MCF 10A (cell line): ENCODE results near the gene SLC30A2. TPM values are rescaled to one million over a fixed set of nuclear protein-coding genes. Genes with fewer than 3 reads are reported as not detected.

Source experiments
- BruUV-seq: library from RNA; stranded (reverse); fragments of 400-500 nt; replicated peaks from 2 replicates; lab custom pipeline; 2021; lab: Mats Ljungman, UMichigan
- CTCF ChIA-PET: fragments of 300-600 bp; sonication (Branson Sonifier 250); formaldehyde crosslinking; extraction: SDS; loops from one replicate; lab custom pipeline; 2021; ENCODE audit warnings: antibody characterized with exemption, inconsistent platforms; lab: Yijun Ruan, JAX
- POLR2A ChIA-PET: fragments of 300-600, 350-650 bp; sonication (Branson Sonifier 250); formaldehyde crosslinking; extraction: SDS; loops from one replicate; lab custom pipeline; 2020; ENCODE audit warnings: antibody characterized with exemption, inconsistent platforms; lab: Yijun Ruan, JAX
- DNase-seq: peaks from one replicate; pipeline ENCODE4 v3.0.0-alpha.2; 2018; ENCODE audit not compliant: unreplicated experiment
- H3K27ac Mint-ChIP-seq: one replicate; pipeline ENCODE4 v1.8.0; 2022; ENCODE audit warnings: mild to moderate bottlenecking, low read depth, mixed read lengths; ENCODE audit not compliant: unreplicated experiment
- H3K27me3 Mint-ChIP-seq: one replicate; pipeline ENCODE4 v1.8.0; 2022; ENCODE audit warnings: mixed read lengths; ENCODE audit not compliant: insufficient read depth, unreplicated experiment
- H3K36me3 Mint-ChIP-seq: one replicate; pipeline ENCODE4 v1.8.0; 2022; ENCODE audit warnings: mild to moderate bottlenecking, moderate library complexity, mixed read lengths; ENCODE audit not compliant: insufficient read depth, unreplicated experiment
- H3K4me1 Mint-ChIP-seq: one replicate; pipeline ENCODE4 v1.8.0; 2022; ENCODE audit warnings: mixed read lengths; ENCODE audit not compliant: insufficient read depth, unreplicated experiment
- H3K4me3 Mint-ChIP-seq: one replicate; pipeline ENCODE4 v1.8.0; 2022; ENCODE audit warnings: mild to moderate bottlenecking, moderate library complexity, mixed read lengths; ENCODE audit not compliant: unreplicated experiment
- H3K9me3 Mint-ChIP-seq: one replicate; pipeline ENCODE4 v1.8.0; 2022; ENCODE audit warnings: mixed read lengths; ENCODE audit not compliant: unreplicated experiment
- intact Hi-C: fragments of 100-400 bp; cut with micrococcal nuclease; formaldehyde crosslinking; loops from 2 replicates; pipeline ENCODE4 v1.14.1; 2022
- total RNA-seq: library from RNA; stranded (reverse); gene quantifications from 2 replicates; pipeline ENCODE4 v1.2.3, GENCODE V29; 2022
- TF ChIP-seq, protein P1 (sequence below): fragments of 200-600 bp; IDR thresholded peaks from one replicate; pipeline ENCODE4 v1.8.0; 2022; ENCODE audit warnings: antibody characterized with exemption, mild to moderate bottlenecking; ENCODE audit not compliant: unreplicated experiment

The SLC30A2 gene
- total RNA-seq, 1 experiment from 2014 or later, result not detected

DNA sequence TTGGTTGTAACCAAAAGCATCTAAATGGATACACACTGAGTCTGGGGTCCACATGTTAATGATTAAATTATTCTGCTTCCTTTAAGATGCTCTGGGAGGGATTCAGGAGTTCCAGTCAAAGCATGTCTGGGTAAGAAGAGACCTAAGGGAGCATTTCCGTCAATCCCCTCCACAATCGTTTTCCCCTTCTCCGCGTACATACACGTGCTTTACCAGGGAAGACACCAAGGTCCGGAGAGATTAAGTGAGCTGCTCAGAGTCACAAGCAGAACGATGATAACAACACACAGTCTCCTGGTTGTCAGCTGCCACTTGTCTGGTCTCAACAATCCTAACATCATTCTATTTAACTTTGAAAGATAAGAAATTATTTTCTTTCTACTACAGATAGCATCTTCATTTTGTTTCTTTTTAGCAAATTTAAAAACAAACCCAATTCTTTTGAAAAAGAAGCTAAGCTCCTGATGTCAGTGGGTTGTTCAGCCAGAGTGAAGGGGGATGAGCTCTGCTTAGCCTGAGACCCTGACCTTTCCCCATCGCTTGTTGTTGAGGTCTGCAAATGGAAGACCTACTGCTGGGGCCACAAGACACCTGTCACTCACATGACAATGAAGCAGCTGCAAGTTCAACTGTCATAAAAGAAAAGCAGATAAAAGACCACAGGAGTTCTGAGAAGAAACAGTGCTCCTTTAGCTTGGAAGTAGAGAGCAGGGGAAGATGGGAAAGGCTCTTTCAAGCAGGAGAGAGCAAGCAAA, 52.5 kb downstream of the SLC30A2 start:
- POLR2A ChIA-PET, result interaction anchor here (1.8 kb wide), 1 partner anchor 13 kb away, joined by 4 read pairs; no protein-coding TSS in a partner anchor
- TF ChIP-seq, protein P1, sequence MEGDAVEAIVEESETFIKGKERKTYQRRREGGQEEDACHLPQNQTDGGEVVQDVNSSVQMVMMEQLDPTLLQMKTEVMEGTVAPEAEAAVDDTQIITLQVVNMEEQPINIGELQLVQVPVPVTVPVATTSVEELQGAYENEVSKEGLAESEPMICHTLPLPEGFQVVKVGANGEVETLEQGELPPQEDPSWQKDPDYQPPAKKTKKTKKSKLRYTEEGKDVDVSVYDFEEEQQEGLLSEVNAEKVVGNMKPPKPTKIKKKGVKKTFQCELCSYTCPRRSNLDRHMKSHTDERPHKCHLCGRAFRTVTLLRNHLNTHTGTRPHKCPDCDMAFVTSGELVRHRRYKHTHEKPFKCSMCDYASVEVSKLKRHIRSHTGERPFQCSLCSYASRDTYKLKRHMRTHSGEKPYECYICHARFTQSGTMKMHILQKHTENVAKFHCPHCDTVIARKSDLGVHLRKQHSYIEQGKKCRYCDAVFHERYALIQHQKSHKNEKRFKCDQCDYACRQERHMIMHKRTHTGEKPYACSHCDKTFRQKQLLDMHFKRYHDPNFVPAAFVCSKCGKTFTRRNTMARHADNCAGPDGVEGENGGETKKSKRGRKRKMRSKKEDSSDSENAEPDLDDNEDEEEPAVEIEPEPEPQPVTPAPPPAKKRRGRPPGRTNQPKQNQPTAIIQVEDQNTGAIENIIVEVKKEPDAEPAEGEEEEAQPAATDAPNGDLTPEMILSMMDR, result no peak
- Mint-ChIP-seq H3K4me1 (peaks cover 7% of the 10 kb centered on the region), H3K9me3 (no peaks in the 10 kb centered on the region), H3K4me3 (no peak overlapping the region), H3K36me3 (peaks cover 20% of the 10 kb centered on the region), H3K27ac (no peak overlapping the region), H3K27me3 (no peaks in the 10 kb centered on the region)
- CTCF ChIA-PET, result interaction anchor here (0.6 to 1.3 kb wide), 2 partner anchors 98 to 169 kb away, joined by 3 to 4 read pairs; no protein-coding TSS in a partner anchor
- intact Hi-C loops, result no loop called here
- DNase-seq, result no peak
- no TSS peak for BruUV-seq

DNA sequence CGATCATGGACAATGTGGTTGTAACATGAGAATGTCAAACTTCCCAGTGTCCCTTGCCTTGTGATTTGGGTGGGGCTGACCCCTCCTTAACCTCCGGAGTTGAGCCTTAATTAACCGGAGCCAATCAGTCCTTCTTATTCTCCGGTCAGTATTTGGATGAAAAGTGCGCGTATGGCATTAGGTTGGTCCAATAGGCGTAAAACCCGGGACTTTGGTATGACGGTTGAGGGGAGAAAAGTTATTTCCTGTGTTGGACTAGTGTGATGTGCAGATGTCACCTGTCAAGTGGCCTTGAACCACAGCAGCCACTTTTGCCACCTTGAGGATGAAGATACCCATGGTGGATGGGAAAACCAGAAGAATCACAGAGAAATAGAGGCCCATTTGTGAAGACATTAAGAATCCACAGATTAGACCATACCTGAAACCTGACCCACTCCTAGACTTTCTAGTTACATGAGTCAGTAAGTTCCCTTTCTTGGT, 53.2 kb downstream of the SLC30A2 start:
- ChIA-PET POLR2A (no interaction called here), CTCF (interaction anchor here (0.6 kb wide), 1 partner anchor 27 kb away, joined by 4 read pairs; no protein-coding TSS in a partner anchor)
- Mint-ChIP-seq H3K27ac (no peak overlapping the region), H3K4me1 (peaks cover 4% of the 10 kb centered on the region), H3K4me3 (no peak overlapping the region), H3K9me3 (no peaks in the 10 kb centered on the region), H3K27me3 (no peaks in the 10 kb centered on the region), H3K36me3 (peaks cover 20% of the 10 kb centered on the region)
- no TSS peak for BruUV-seq
- TF ChIP-seq, protein P1, result no peak
- no peak for DNase-seq
- intact Hi-C loops, result no loop called here

DNA sequence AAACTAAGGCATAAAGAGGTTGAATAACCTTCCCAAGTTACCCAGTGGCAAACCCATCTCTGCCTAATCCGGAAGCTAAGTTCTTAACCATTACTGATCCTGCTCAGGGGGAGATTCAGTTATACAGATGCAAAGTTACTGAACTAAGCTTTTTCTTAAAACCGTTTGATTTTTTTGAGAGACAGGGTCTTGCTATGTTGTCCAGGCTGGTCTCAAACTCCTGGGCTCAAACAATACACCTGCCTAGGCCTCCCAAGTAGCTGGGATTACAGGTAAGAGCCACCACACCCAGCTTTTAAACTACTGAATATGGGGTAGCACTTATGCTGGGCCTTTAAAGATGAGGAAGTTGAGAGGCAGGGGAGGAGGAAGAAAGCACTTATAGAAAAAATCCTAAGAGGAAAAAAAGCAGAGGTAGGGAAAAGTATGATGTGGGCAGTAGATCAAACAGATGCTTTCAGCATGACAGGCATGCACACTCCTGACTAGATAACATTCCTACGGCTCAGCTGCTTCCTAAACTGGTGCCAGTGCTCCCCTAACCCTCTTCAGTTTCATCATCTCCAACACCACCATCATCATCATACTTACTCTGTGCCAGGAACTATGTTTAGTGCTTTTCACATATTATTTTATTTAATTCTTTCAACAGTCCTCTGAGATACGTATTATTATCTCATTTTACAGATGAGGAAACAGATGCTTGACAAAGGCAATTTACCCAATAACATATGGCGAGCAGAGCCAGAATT, 53.8 kb downstream of the SLC30A2 start:
- Mint-ChIP-seq H3K4me3 (no peak overlapping the region), H3K9me3 (no peaks in the 10 kb centered on the region), H3K27ac (no peak overlapping the region), H3K36me3 (peaks cover 25% of the 10 kb centered on the region), H3K27me3 (no peaks in the 10 kb centered on the region), H3K4me1 (peaks cover 4% of the 10 kb centered on the region)
- no TSS peak for BruUV-seq
- ChIA-PET POLR2A (no interaction called here), CTCF (interaction anchor here (0.6 kb wide), 1 partner anchor 28 kb away, joined by 4 read pairs; no protein-coding TSS in a partner anchor)
- TF ChIP-seq, protein P1, result no peak
- intact Hi-C loops, result no loop called here
- no peak for DNase-seq
